ENCODE results near the gene VCL.

DNA sequence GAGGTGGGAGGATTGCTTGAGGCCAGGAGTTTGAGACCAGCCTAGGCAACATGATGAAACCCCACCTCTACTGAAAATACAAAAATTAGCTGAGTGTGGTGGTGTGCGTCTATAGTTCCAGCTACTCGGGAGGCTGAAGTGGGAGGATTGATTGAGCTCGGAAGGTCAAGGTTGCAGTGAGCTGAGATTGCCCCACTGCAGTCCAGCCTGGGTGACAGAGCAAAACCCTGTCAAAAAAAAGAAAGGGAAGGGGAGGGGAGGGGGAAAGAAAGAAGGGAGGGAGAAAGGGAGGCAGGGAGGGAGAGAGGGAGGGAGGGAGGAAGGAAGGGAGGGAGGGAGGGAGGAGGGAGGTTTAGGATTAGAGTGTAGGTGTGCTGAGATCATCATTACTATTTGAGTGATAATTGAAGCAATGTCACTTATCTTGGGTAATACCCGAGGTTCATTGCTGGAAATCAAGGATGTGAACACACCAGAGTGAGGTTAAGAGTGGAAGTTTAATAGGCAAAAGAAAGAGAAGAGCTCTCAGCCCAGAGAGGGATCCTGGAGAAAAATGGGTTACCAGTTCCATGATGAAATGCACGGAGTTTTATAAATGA lies 27.6 kb downstream of the VCL start:
- TF ChIP-seq POLR2AphosphoS5 (IDR thresholded peaks at IDR 0.05; ENCODE audit: borderline replicate concordance, low read depth, low read length) (no peak), EZH2 (IDR thresholded peaks at IDR 0.05) (no peak), FOXP2 (optimal IDR thresholded peaks at IDR 0.05; ENCODE audit: control extremely low read depth, extremely low read length, insufficient read depth) (no peak)

Data from SK-N-MC (cell line).